ENCODE measurements around the gene ESR2.

The ESR2 gene

GRCh38 chr14:64265222-64265621 lies 28.9 kb downstream of the ESR2 start:
- DNase-seq (ENCODE audit: low spot score) = no peak

GRCh38 chr14:64260418-64260817 lies 33.8 kb downstream of the ESR2 start:
- DNase-seq (ENCODE audit: low spot score) = no peak

- no peak for DNase-seq (ENCODE audit: low spot score)
Measured at GRCh38 chr14:64255756-64256155, 38.4 kb downstream of the ESR2 start.

GRCh38 chr14:64253672-64254071 lies 40.5 kb downstream of the ESR2 start:
- no peak for DNase-seq (ENCODE audit: low spot score)

- no peak for DNase-seq (ENCODE audit: low spot score)
Measured at GRCh38 chr14:64249363-64249762, 44.8 kb downstream of the ESR2 start.

- DNase-seq (ENCODE audit: low spot score) = no peak
Measured at GRCh38 chr14:64248689-64249088, 45.5 kb downstream of the ESR2 start.

- DNase-seq (ENCODE audit: low spot score) = no peak
Measured at GRCh38 chr14:64247195-64247594, 47.0 kb downstream of the ESR2 start.

- no peak for DNase-seq (ENCODE audit: low spot score)
Measured at GRCh38 chr14:64246688-64247087, 47.5 kb downstream of the ESR2 start.

GRCh38 chr14:64245491-64245890 lies 48.7 kb downstream of the ESR2 start:
- DNase-seq (ENCODE audit: low spot score) = no peak

- DNase-seq (ENCODE audit: low spot score) = peak; percentile 9
Measured at GRCh38 chr14:64244279-64244678, 49.9 kb downstream of the ESR2 start.

GRCh38 chr14:64238631-64239030 lies 55.5 kb downstream of the ESR2 start:
- DNase-seq (ENCODE audit: low spot score) = no peak

GRCh38 chr14:64238049-64238448 lies 56.1 kb downstream of the ESR2 start:
- no peak for DNase-seq (ENCODE audit: low spot score)

GRCh38 chr14:64235652-64236640 lies 58.2 kb downstream of the ESR2 start:
- no peak for DNase-seq (ENCODE audit: low spot score)

GRCh38 chr14:64234877-64235651 lies 59.1 kb downstream of the ESR2 start:
- DNase-seq (ENCODE audit: low spot score) = no peak

GRCh38 chr14:64233531-64234190 lies 60.5 kb downstream of the ESR2 start:
- no peak for DNase-seq (ENCODE audit: low spot score)

- DNase-seq (ENCODE audit: low spot score) = no peak
Measured at GRCh38 chr14:64232944-64233343, 61.2 kb downstream of the ESR2 start.

GRCh38 chr14:64232095-64232838 lies 61.9 kb downstream of the ESR2 start:
- DNase-seq (ENCODE audit: low spot score) = no peak

GRCh38 chr14:64229489-64229888 lies 64.7 kb downstream of the ESR2 start:
- no peak for DNase-seq (ENCODE audit: low spot score)

GRCh38 chr14:64227856-64228255 lies 66.3 kb downstream of the ESR2 start:
- no peak for DNase-seq (ENCODE audit: low spot score)

- DNase-seq (ENCODE audit: low spot score) = no peak
Measured at GRCh38 chr14:64225151-64225757, 68.9 kb downstream of the ESR2 start.

GRCh38 chr14:64221391-64222003 lies 72.7 kb downstream of the ESR2 start:
- no peak for DNase-seq (ENCODE audit: low spot score)
